GM18508 (cell line): ENCODE measurements around the gene IDI1.
"Not testable (repeated sequence)": the region's sequence is repeated elsewhere in the genome, so short reads cannot be mapped to it uniquely, and the experiment has no call there.

ENCODE experiments used
- ATAC-seq: cut with Tn5 transposase; IDR thresholded peaks from one replicate; pipeline ENCODE4 v1.9.1; 2021; ENCODE audit warnings: moderate number of reproducible peaks; ENCODE audit not compliant: insufficient read depth, unreplicated experiment

The IDI1 gene

GRCh38 chr10:1037098-1037497 lies 11.8 kb downstream of the IDI1 start:
- no peak for ATAC-seq

- ATAC-seq, result peak; percentile 67
Measured at GRCh38 chr10:1036341-1036791, 12.6 kb downstream of the IDI1 start.

- no peak for ATAC-seq
Measured at GRCh38 chr10:1035201-1035600, 13.7 kb downstream of the IDI1 start.

GRCh38 chr10:1034758-1035157 lies 14.2 kb downstream of the IDI1 start:
- ATAC-seq, result no peak

- ATAC-seq, result no peak
Measured at GRCh38 chr10:1033601-1034000, 15.3 kb downstream of the IDI1 start.

- no peak for ATAC-seq
Measured at GRCh38 chr10:1029838-1030237, 19.1 kb downstream of the IDI1 start.

- no peak for ATAC-seq
Measured at GRCh38 chr10:1026578-1026977, 22.3 kb downstream of the IDI1 start.

GRCh38 chr10:1025683-1026082 lies 23.2 kb downstream of the IDI1 start, which contains the start of gene IDI2:
IDI2 (minus strand) TSS chr10:1025859; CDS start chr10:1024723, 1,136 bp downstream.
- no peak for ATAC-seq

GRCh38 chr10:1024103-1024502 lies 24.8 kb downstream of the IDI1 start:
- no peak for ATAC-seq

- ATAC-seq, result no peak
Measured at GRCh38 chr10:1022413-1022812, 26.5 kb downstream of the IDI1 start.

- no peak for ATAC-seq
Measured at GRCh38 chr10:1020958-1021357, 28.0 kb downstream of the IDI1 start.

GRCh38 chr10:1020460-1020859 lies 28.5 kb downstream of the IDI1 start:
- no peak for ATAC-seq

GRCh38 chr10:1019362-1019761 lies 29.6 kb downstream of the IDI1 start:
- no peak for ATAC-seq

- ATAC-seq, result no peak
Measured at GRCh38 chr10:1015688-1016087, 33.2 kb downstream of the IDI1 start.

- no peak for ATAC-seq
Measured at GRCh38 chr10:1011696-1012095, 37.2 kb downstream of the IDI1 start.

GRCh38 chr10:1010703-1011102 lies 38.2 kb downstream of the IDI1 start:
- ATAC-seq, result no peak

GRCh38 chr10:1009947-1010346 lies 39.0 kb downstream of the IDI1 start:
- not testable (repeated sequence) for ATAC-seq

- no peak for ATAC-seq
Measured at GRCh38 chr10:1009071-1009494, 39.8 kb downstream of the IDI1 start.

GRCh38 chr10:1007583-1007982 lies 41.3 kb downstream of the IDI1 start:
- ATAC-seq, result no peak

- ATAC-seq, result no peak
Measured at GRCh38 chr10:1006573-1006972, 42.3 kb downstream of the IDI1 start.

GRCh38 chr10:1003884-1004670 lies 44.8 kb downstream of the IDI1 start:
- ATAC-seq, result no peak

- no peak for ATAC-seq
Measured at GRCh38 chr10:1002425-1003006, 46.4 kb downstream of the IDI1 start.
